ENCODE measurements around the gene KIF21B.
"Not testable (repeated sequence)": the region's sequence is repeated elsewhere in the genome, so short reads cannot be mapped to it uniquely, and the experiment has no call there.

DNA sequence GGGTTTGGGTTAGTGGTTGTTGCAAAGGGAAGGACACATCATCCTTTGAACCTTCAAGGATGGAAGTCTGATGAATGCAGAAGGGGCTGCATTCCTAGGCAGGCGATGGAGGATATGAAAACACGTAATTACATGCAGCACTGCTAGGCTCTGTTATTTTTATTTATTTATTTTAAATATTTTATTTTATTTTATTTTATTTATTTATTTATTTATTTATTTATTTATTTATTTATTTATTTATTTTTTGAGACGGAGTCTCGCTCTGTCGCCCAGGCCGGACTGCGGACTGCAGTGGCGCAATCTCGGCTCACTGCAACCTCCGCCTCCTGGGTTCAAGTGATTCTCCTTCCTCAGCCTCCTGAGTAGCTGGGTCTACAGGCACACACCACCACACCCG, 59.6 kb downstream of the KIF21B start:
- not testable (repeated sequence) for TF ChIP-seq EZH2phosphoT487 (IDR thresholded peaks at IDR 0.05; ENCODE audit: insufficient read depth, low read depth); EZH2 (IDR thresholded peaks at IDR 0.05; ENCODE audit: insufficient read depth, poor library complexity, severe bottlenecking)

Measured in GM23248 (cell line).